Liver (tissue), 9 donors: ENCODE results near the gene OR51B6. TPM values are rescaled to one million over a fixed set of nuclear protein-coding genes. Genes with fewer than 3 reads are reported as not detected.

Experiments
- DNase-seq: peaks from one replicate; pipeline ENCODE4 v3.0.0-alpha.2; 2017; ENCODE audit warnings: low spot score
- H3K27ac ChIP-seq, 2 donors: one replicate each; pipeline ENCODE4 v1.7.0; 2013; ENCODE audit warnings: inconsistent platforms in 2 of 2, low read length in 2 of 2, control low read depth in 1 of 2, low read depth in 1 of 2, mild to moderate bottlenecking in 1 of 2
- H3K27me3 ChIP-seq, 4 donors: one replicate each; pipeline versions ENCODE4 v1.6.1 to v1.7.0; 2013; ENCODE audit warnings: low read length in 3 of 4, inconsistent platforms in 1 of 4, mild to moderate bottlenecking in 1 of 4, moderate library complexity in 1 of 4; ENCODE audit not compliant: control insufficient read depth in 4 of 4, insufficient read depth in 4 of 4
- H3K36me3 ChIP-seq, 4 donors: one replicate each; pipeline versions ENCODE4 v1.6.1 to v1.7.0; 2013; ENCODE audit warnings: low read length in 3 of 4, mild to moderate bottlenecking in 3 of 4, low read depth in 1 of 4, moderate library complexity in 1 of 4; ENCODE audit not compliant: control insufficient read depth in 4 of 4, insufficient read depth in 3 of 4
- H3K4me1 ChIP-seq, 4 donors: one replicate each; pipeline versions ENCODE4 v1.6.1 to v1.7.0; 2013; ENCODE audit warnings: low read length in 3 of 4, mild to moderate bottlenecking in 3 of 4, moderate library complexity in 1 of 4; ENCODE audit not compliant: control insufficient read depth in 4 of 4, insufficient read depth in 4 of 4
- H3K4me3 ChIP-seq, 3 donors: one replicate each; pipeline versions ENCODE4 v1.6.1 to v1.7.0; 2013; ENCODE audit warnings: low read length in 3 of 3, control low read depth in 1 of 3, low read depth in 1 of 3, mild to moderate bottlenecking in 1 of 3
- H3K9ac ChIP-seq, 2 donors: one replicate each; pipeline ENCODE4 v1.7.0; 2013; ENCODE audit warnings: low read length in 2 of 2, mild to moderate bottlenecking in 2 of 2, moderate library complexity in 2 of 2, control low read depth in 1 of 2, low read depth in 1 of 2
- H3K9me3 ChIP-seq, 4 donors: one replicate each; pipeline versions ENCODE4 v1.6.1 to v1.7.0; 2013; ENCODE audit warnings: low read length in 3 of 4; ENCODE audit not compliant: control insufficient read depth in 4 of 4
- ATF3 ChIP-seq: IDR thresholded peaks from 2 replicates; pipeline ENCODE4 v1.6.1; 2016; ENCODE audit warnings: antibody characterized with exemption
- CTCF ChIP-seq: fragments of 150-350 bp; IDR thresholded peaks from 2 replicates; pipeline ENCODE4 v1.5.1; 2017; ENCODE audit warnings: improper control_type of control experiment, low read depth, low read length; ENCODE audit not compliant: missing input control
- EGR1 ChIP-seq, 2 donors: IDR thresholded peaks; 2 replicates each; pipeline ENCODE4 v1.6.1; 2016 to 2018; ENCODE audit warnings: antibody characterized with exemption in 2 of 2, low read depth in 2 of 2
- FOXA1 ChIP-seq: IDR thresholded peaks from 2 replicates; pipeline ENCODE4 v1.6.1; 2016; ENCODE audit warnings: antibody characterized with exemption
- FOXA2 ChIP-seq: IDR thresholded peaks from 2 replicates; pipeline ENCODE4 v1.6.1; 2016; ENCODE audit warnings: antibody characterized with exemption
- GABPA ChIP-seq, 2 donors: IDR thresholded peaks in 1 of 2; conservative IDR thresholded peaks in 1 of 2; 2 replicates each; pipeline ENCODE4 v1.6.1; 2016; ENCODE audit warnings: antibody characterized with exemption in 2 of 2, mild to moderate bottlenecking in 1 of 2, moderate library complexity in 1 of 2
- HNF4A ChIP-seq, 2 donors: conservative IDR thresholded peaks; 2 replicates each; pipeline ENCODE4 v1.6.1; 2016; ENCODE audit warnings: antibody characterized with exemption in 2 of 2, mild to moderate bottlenecking in 2 of 2
- HNF4G ChIP-seq: IDR thresholded peaks from 2 replicates; pipeline ENCODE4 v1.6.1; 2016; ENCODE audit warnings: antibody characterized with exemption
- JUND ChIP-seq, 2 donors: IDR thresholded peaks; 2 replicates each; pipeline ENCODE4 v1.6.1; 2016; ENCODE audit warnings: antibody characterized with exemption in 2 of 2
- MAX ChIP-seq: IDR thresholded peaks from 2 replicates; pipeline ENCODE4 v1.6.1; 2016; ENCODE audit warnings: antibody characterized with exemption
- NR2F2 ChIP-seq: IDR thresholded peaks from 2 replicates; pipeline ENCODE4 v1.6.1; 2016; ENCODE audit warnings: antibody characterized with exemption
- RAD21 ChIP-seq, 2 donors: IDR thresholded peaks; 2 replicates each; pipeline ENCODE4 v1.6.1; 2016; ENCODE audit warnings: antibody characterized with exemption in 2 of 2, mild to moderate bottlenecking in 2 of 2
- REST ChIP-seq: IDR thresholded peaks from 2 replicates; pipeline ENCODE4 v1.6.1; 2016; ENCODE audit warnings: antibody characterized with exemption, mild to moderate bottlenecking
- RXRA ChIP-seq, 2 donors: IDR thresholded peaks; 2 replicates each; pipeline ENCODE4 v1.6.1; 2017 to 2018; ENCODE audit warnings: antibody characterized with exemption in 2 of 2, mild to moderate bottlenecking in 1 of 2
- SP1 ChIP-seq: IDR thresholded peaks from 2 replicates; pipeline ENCODE4 v1.6.1; 2018; ENCODE audit warnings: antibody characterized with exemption, mild to moderate bottlenecking
- TAF1 ChIP-seq: conservative IDR thresholded peaks from 2 replicates; pipeline ENCODE4 v1.6.1; 2016; ENCODE audit warnings: antibody characterized with exemption, mild to moderate bottlenecking
- YY1 ChIP-seq: IDR thresholded peaks from 2 replicates; pipeline ENCODE4 v1.6.1; 2016; ENCODE audit warnings: antibody characterized with exemption, mild to moderate bottlenecking
- ZBTB33 ChIP-seq: IDR thresholded peaks from 2 replicates; pipeline ENCODE4 v1.6.1; 2016; ENCODE audit warnings: antibody characterized with exemption
- WGBS: extraction: QIAGEN DNeasy Blood & Tissue Kit; methylation state at CpG from one replicate; pipeline ENCODE4 v1.1.7; 2013; 5-methylcytosine and 5-hydroxymethylcytosine counted together
- polyA plus RNA-seq, 2 donors: library from polyadenylated mRNA; stranded (reverse) in 1 of 2; unstranded in 1 of 2; fragments of 200-250 nt in 1 of 2; fragments of >200 nt in 1 of 2; fragmentation: Nextera tagmentation in 1 of 2; extraction: Ambion mirVana in 1 of 2; gene quantifications; one replicate each; pipeline versions ENCODE4 v1.2.1 to v1.2.3, GENCODE V29; 2013 to 2015
- total RNA-seq, 2 donors: library from RNA; depleted of rRNA; stranded (reverse); fragments of >200 nt; gene quantifications; one replicate each; pipeline ENCODE4 v1.2.3, GENCODE V29; 2014
- donor health status: healthy.
- donor health status: healthy.
- donor health status: healthy.
- donor health status: healthy.
- donor health status: healthy.

OR51B6 gene
- total and polyA plus RNA-seq, 4 donors, result not detected

- Histone ChIP-seq H3K4me3 (no peak overlapping the region), H3K27me3 (no peaks in the 10 kb centered on the region), H3K27ac (no peak overlapping the region), H3K9ac (no peak overlapping the region), H3K36me3 (no peaks in the 10 kb centered on the region), H3K9me3 (no peaks in the 10 kb centered on the region), H3K4me1 (no peaks in the 10 kb centered on the region)
- TF ChIP-seq ATF3 (no peak), EGR1 (IDR thresholded peaks at IDR 0.05; ENCODE audit: low read depth in 2 of 2) (no peak), SP1 (no peak), CTCF (no peak), HNF4A (conservative IDR thresholded peaks at IDR 0.05) (no peak), JUND (IDR thresholded peaks at IDR 0.05) (no peak), HNF4G (no peak), NR2F2 (no peak), MAX (no peak), ZBTB33 (no peak), RXRA (IDR thresholded peaks at IDR 0.05) (no peak), FOXA2 (no peak), YY1 (no peak), FOXA1 (no peak), REST (no peak), GABPA (IDR thresholded peaks at IDR 0.05 in 1 of 2, conservative IDR thresholded peaks at IDR 0.05 in 1 of 2) (no peak), TAF1 (no peak), RAD21 (IDR thresholded peaks at IDR 0.05) (no peak)
- WGBS, result 71% methylated on average over 2 of the region's 2 CpGs
- no peak for DNase-seq
These were observed 38.9 kb downstream of the OR51B6 start for GRCh38 chr11:5390210-5390609.
